Daoy (cell line): ENCODE measurements around the gene ARSJ. TPM values are rescaled to one million over a fixed set of nuclear protein-coding genes. Genes with fewer than 3 reads are reported as not detected.

ENCODE experiments used
- total RNA-seq: library from RNA; depleted of rRNA; stranded (reverse); fragments of >200 nt; shearing (Covaris generic); gene quantifications from 2 replicates; pipeline ENCODE4 v1.2.3, GENCODE V29; 2014; rRNA removed

Gene ARSJ
- total RNA-seq, 1 experiment from 2014 or later: 12.2 TPM

Other genes with a start within 250 kb of the ARSJ start
- gene CAMK2D, start 217.9 kb downstream of the ARSJ start, total RNA-seq: 7.9 and 9.3 TPM in 2 replicates